ENCODE data around the gene SLC4A11.
A peak's percentile ranks its signal among the peaks of the same experiment; 100 is the strongest.

SLC4A11 gene

GRCh38 chr20:3239026-3239866 is at the start of gene SLC4A11:
Gene SLC4A11 (minus strand): TSS chr20:3239190. CDS start chr20:3239137, 53 bp downstream.
- Mint-ChIP-seq H3K36me3 (ENCODE audit: insufficient read depth) (peaks cover 6% of the 10 kb centered on the region), H3K27me3 (peaks cover 72% of the 10 kb centered on the region), H3K4me1 (peaks cover 12% of the 10 kb centered on the region), H3K27ac (ENCODE audit: low read depth) (no peak within 1 kb of the TSS), H3K4me3 (peak within 1 kb of the TSS; percentile 93), H3K9me3 (no peaks in the 10 kb centered on the region)
- DNase-seq (ENCODE audit: low spot score in 2 of 2) (no peak), ATAC-seq (replicated peaks; ENCODE audit: extremely low read depth, poor library complexity, severe bottlenecking) (peak; percentile 58)

- Mint-ChIP-seq H3K27ac (ENCODE audit: low read depth) (no peak overlapping the region), H3K36me3 (ENCODE audit: insufficient read depth) (peaks cover 6% of the 10 kb centered on the region)
Observed at GRCh38 chr20:3283222-3283820, 44.3 kb upstream of the SLC4A11 start.

GRCh38 chr20:3282271-3283221 is 43.6 kb upstream of the SLC4A11 start:
- H3K36me3 Mint-ChIP-seq (ENCODE audit: insufficient read depth) = peaks cover 10% of the 10 kb centered on the region
- peak overlapping the region; percentile 7 for H3K27ac Mint-ChIP-seq (ENCODE audit: low read depth)
- ATAC-seq (replicated peaks; ENCODE audit: extremely low read depth, poor library complexity, severe bottlenecking) (no peak), DNase-seq (ENCODE audit: low spot score in 2 of 2) (no peak)
- no peaks in the 10 kb centered on the region for H3K4me1 Mint-ChIP-seq
- H3K27me3 Mint-ChIP-seq = no peaks in the 10 kb centered on the region
- H3K4me3 Mint-ChIP-seq = no peak overlapping the region
- no peaks in the 10 kb centered on the region for H3K9me3 Mint-ChIP-seq

More at GRCh38 chr20:3283222-3283820, 44.3 kb upstream of the SLC4A11 start:
- no peak overlapping the region for H3K4me3 Mint-ChIP-seq
- no peaks in the 10 kb centered on the region for H3K27me3 Mint-ChIP-seq
- ATAC-seq (replicated peaks; ENCODE audit: extremely low read depth, poor library complexity, severe bottlenecking) (no peak), DNase-seq (ENCODE audit: low spot score in 2 of 2) (no peak)
- no peaks in the 10 kb centered on the region for H3K9me3 Mint-ChIP-seq
- H3K4me1 Mint-ChIP-seq = no peaks in the 10 kb centered on the region

GRCh38 chr20:3281437-3281836 is 42.4 kb upstream of the SLC4A11 start:
- DNase-seq (ENCODE audit: low spot score in 2 of 2) (no peak), ATAC-seq (replicated peaks; ENCODE audit: extremely low read depth, poor library complexity, severe bottlenecking) (no peak)
- no peaks in the 10 kb centered on the region for H3K27me3 Mint-ChIP-seq
- H3K4me1 Mint-ChIP-seq = no peaks in the 10 kb centered on the region
- H3K9me3 Mint-ChIP-seq = no peaks in the 10 kb centered on the region
- peaks cover 10% of the 10 kb centered on the region for H3K36me3 Mint-ChIP-seq (ENCODE audit: insufficient read depth)
- no peak overlapping the region for H3K27ac Mint-ChIP-seq (ENCODE audit: low read depth)
- no peak overlapping the region for H3K4me3 Mint-ChIP-seq

- H3K36me3 Mint-ChIP-seq (ENCODE audit: insufficient read depth) = peaks cover 10% of the 10 kb centered on the region
Observed at GRCh38 chr20:3279761-3280160, 40.8 kb upstream of the SLC4A11 start.

GRCh38 chr20:3277686-3278465 is 38.9 kb upstream of the SLC4A11 start:
- Mint-ChIP-seq H3K4me1 (no peaks in the 10 kb centered on the region), H3K27me3 (no peaks in the 10 kb centered on the region), H3K36me3 (ENCODE audit: insufficient read depth) (peaks cover 12% of the 10 kb centered on the region), H3K27ac (ENCODE audit: low read depth) (no peak overlapping the region), H3K9me3 (no peaks in the 10 kb centered on the region), H3K4me3 (no peak overlapping the region)
- ATAC-seq (replicated peaks; ENCODE audit: extremely low read depth, poor library complexity, severe bottlenecking) = no peak
- DNase-seq (ENCODE audit: low spot score in 2 of 2) = no peak

More at GRCh38 chr20:3279761-3280160, 40.8 kb upstream of the SLC4A11 start:
- DNase-seq (ENCODE audit: low spot score in 2 of 2) (no peak), ATAC-seq (replicated peaks; ENCODE audit: extremely low read depth, poor library complexity, severe bottlenecking) (no peak)
- H3K27ac Mint-ChIP-seq (ENCODE audit: low read depth) = no peak overlapping the region
- H3K27me3 Mint-ChIP-seq = no peaks in the 10 kb centered on the region
- no peaks in the 10 kb centered on the region for H3K9me3 Mint-ChIP-seq
- H3K4me3 Mint-ChIP-seq = no peak overlapping the region
- H3K4me1 Mint-ChIP-seq = no peaks in the 10 kb centered on the region

- ATAC-seq (replicated peaks; ENCODE audit: extremely low read depth, poor library complexity, severe bottlenecking) = no peak
- peaks cover 12% of the 10 kb centered on the region for H3K36me3 Mint-ChIP-seq (ENCODE audit: insufficient read depth)
- H3K4me3 Mint-ChIP-seq = no peak overlapping the region
Observed at GRCh38 chr20:3276680-3277015, 37.7 kb upstream of the SLC4A11 start.

GRCh38 chr20:3275966-3276679 is 37.1 kb upstream of the SLC4A11 start:
- Mint-ChIP-seq H3K4me3 (no peak overlapping the region), H3K27me3 (no peaks in the 10 kb centered on the region), H3K27ac (ENCODE audit: low read depth) (no peak overlapping the region), H3K9me3 (no peaks in the 10 kb centered on the region), H3K36me3 (ENCODE audit: insufficient read depth) (peaks cover 12% of the 10 kb centered on the region), H3K4me1 (no peaks in the 10 kb centered on the region)
- ATAC-seq (replicated peaks; ENCODE audit: extremely low read depth, poor library complexity, severe bottlenecking) (no peak), DNase-seq (ENCODE audit: low spot score in 2 of 2) (no peak)

More at GRCh38 chr20:3276680-3277015, 37.7 kb upstream of the SLC4A11 start:
- no peaks in the 10 kb centered on the region for H3K4me1 Mint-ChIP-seq
- no peaks in the 10 kb centered on the region for H3K9me3 Mint-ChIP-seq
- no peaks in the 10 kb centered on the region for H3K27me3 Mint-ChIP-seq
- no peak for DNase-seq (ENCODE audit: low spot score in 2 of 2)
- H3K27ac Mint-ChIP-seq (ENCODE audit: low read depth) = no peak overlapping the region

- H3K27ac Mint-ChIP-seq (ENCODE audit: low read depth) = no peak overlapping the region
Observed at GRCh38 chr20:3275064-3275935, 36.3 kb upstream of the SLC4A11 start.

GRCh38 chr20:3273371-3273770 is 34.4 kb upstream of the SLC4A11 start:
- Mint-ChIP-seq H3K27ac (ENCODE audit: low read depth) (no peak overlapping the region), H3K27me3 (no peaks in the 10 kb centered on the region), H3K4me3 (no peak overlapping the region), H3K4me1 (no peaks in the 10 kb centered on the region), H3K9me3 (no peaks in the 10 kb centered on the region), H3K36me3 (ENCODE audit: insufficient read depth) (peaks cover 9% of the 10 kb centered on the region)
- ATAC-seq (replicated peaks; ENCODE audit: extremely low read depth, poor library complexity, severe bottlenecking) (no peak), DNase-seq (ENCODE audit: low spot score in 2 of 2) (no peak)

More at GRCh38 chr20:3275064-3275935, 36.3 kb upstream of the SLC4A11 start:
- DNase-seq (ENCODE audit: low spot score in 2 of 2) = no peak
- Mint-ChIP-seq H3K36me3 (ENCODE audit: insufficient read depth) (peaks cover 12% of the 10 kb centered on the region), H3K4me3 (no peak overlapping the region), H3K4me1 (no peaks in the 10 kb centered on the region), H3K9me3 (no peaks in the 10 kb centered on the region), H3K27me3 (no peaks in the 10 kb centered on the region)
- ATAC-seq (replicated peaks; ENCODE audit: extremely low read depth, poor library complexity, severe bottlenecking) = no peak

GRCh38 chr20:3270051-3270450 is 31.1 kb upstream of the SLC4A11 start:
- Mint-ChIP-seq H3K27me3 (no peaks in the 10 kb centered on the region), H3K9me3 (no peaks in the 10 kb centered on the region), H3K4me3 (no peak overlapping the region), H3K36me3 (ENCODE audit: insufficient read depth) (peaks cover 11% of the 10 kb centered on the region), H3K4me1 (no peaks in the 10 kb centered on the region), H3K27ac (ENCODE audit: low read depth) (no peak overlapping the region)
- DNase-seq (ENCODE audit: low spot score in 2 of 2) = no peak
- no peak for ATAC-seq (replicated peaks; ENCODE audit: extremely low read depth, poor library complexity, severe bottlenecking)
